B cell (primary cell): ENCODE measurements around the gene CLSTN2. TPM values are rescaled to one million over a fixed set of nuclear protein-coding genes. Genes with fewer than 3 reads are reported as not detected.

ENCODE experiments used
- ATAC-seq: fragments of 200-7000 bp; cut with Tn5 transposase; one replicate; pipeline ENCODE4 v1.10.0; 2021; ENCODE audit warnings: low read depth, mild to moderate bottlenecking, moderate number of reproducible peaks, moderate library complexity
- CTCF ChIA-PET: fragments of 350-600 bp; sonication (Branson Sonifier 250); formaldehyde crosslinking; loops from one replicate; lab custom pipeline; 2021; ENCODE audit warnings: antibody characterized with exemption, inconsistent platforms; lab: Charles Lee
- POLR2A ChIA-PET: fragments of 350-600 bp; sonication (Branson Sonifier 250); formaldehyde crosslinking; loops from one replicate; lab custom pipeline; 2021; ENCODE audit warnings: antibody characterized with exemption; lab: Charles Lee
- DNase-seq: peaks from one replicate; pipeline ENCODE4 v3.0.0; 2013
- H2AFZ ChIP-seq: 2 replicates; pipeline ENCODE4 v1.6.1; 2012; ENCODE audit warnings: mild to moderate bottlenecking, low read depth, low read length; ENCODE audit not compliant: insufficient read depth, poor library complexity, severe bottlenecking
- H3K27ac ChIP-seq, 2 donors: 1 replicate in 1 of 2; 2 replicates in 1 of 2; pipeline ENCODE4 v1.5.1; 2012 to 2013; ENCODE audit warnings: low read length in 2 of 2, mild to moderate bottlenecking in 2 of 2, moderate library complexity in 1 of 2
- H3K27me3 ChIP-seq, 4 experiments: fragments of 200-600 bp in 1 of 4; sonication (generic) in 1 of 4; replicated peaks in 1 of 4; 1 replicate in 2 of 4; 2 replicates in 2 of 4; pipeline versions ENCODE4 v1.6.1 to v1.7.0; 2013 to 2016; ENCODE audit warnings: low read length in 3 of 4, mild to moderate bottlenecking in 2 of 4, mixed read lengths in 1 of 4, moderate library complexity in 1 of 4; ENCODE audit not compliant: insufficient read depth in 4 of 4, control insufficient read depth in 3 of 4; ENCODE audit errors: control extremely low read depth in 1 of 4
- H3K36me3 ChIP-seq, 2 experiments: replicated peaks in 1 of 2; 1 replicate in 1 of 2; 2 replicates in 1 of 2; pipeline versions ENCODE4 v1.6.1 to v1.7.1; 2013; ENCODE audit warnings: low read length in 1 of 2; ENCODE audit not compliant: insufficient read depth in 2 of 2, control insufficient read depth in 1 of 2; ENCODE audit errors: control extremely low read depth in 1 of 2, extremely low read depth in 1 of 2
- H3K4me1 ChIP-seq, 2 donors: fragments of 200-600 bp in 1 of 2; sonication (generic) in 1 of 2; 1 replicate in 1 of 2; 2 replicates in 1 of 2; pipeline versions ENCODE4 v1.5.1 to v1.6.1; 2013 to 2017; ENCODE audit warnings: low read length in 2 of 2; ENCODE audit not compliant: control insufficient read depth in 2 of 2, insufficient read depth in 2 of 2
- H3K4me2 ChIP-seq: replicated peaks from 2 replicates; pipeline ENCODE3; 2012; ENCODE audit warnings: mild to moderate bottlenecking, low read depth, low read length; ENCODE audit not compliant: poor library complexity, severe bottlenecking
- H3K4me3 ChIP-seq, 5 experiments: fragments of 200-600 bp in 1 of 5; sonication (generic) in 1 of 5; 1 replicate in 3 of 5; 2 replicates in 2 of 5; pipeline versions ENCODE4 v1.5.1 to v1.7.0; 2011 to 2016; ENCODE audit warnings: low read length in 4 of 5, mild to moderate bottlenecking in 4 of 5, low read depth in 2 of 5, control low read depth in 1 of 5, moderate library complexity in 1 of 5; ENCODE audit not compliant: insufficient read depth in 1 of 5; ENCODE audit errors: control extremely low read depth in 1 of 5, extremely low read depth in 1 of 5
- H3K79me2 ChIP-seq: fragments of 200-600 bp; sonication (generic); one replicate; pipeline ENCODE4 v1.6.0; 2016; ENCODE audit warnings: low read length; ENCODE audit not compliant: control insufficient read depth, insufficient read depth
- H3K9ac ChIP-seq: fragments of 200-600 bp; sonication (generic); 2 replicates; pipeline ENCODE4 v1.6.1; 2017; ENCODE audit warnings: mild to moderate bottlenecking, low read length, moderate library complexity
- H3K9me3 ChIP-seq, 3 donors: one replicate each; pipeline versions ENCODE4 v1.6.1 to v1.7.1; 2013; ENCODE audit warnings: low read length in 2 of 3; ENCODE audit not compliant: control insufficient read depth in 2 of 3, insufficient read depth in 1 of 3; ENCODE audit errors: control extremely low read depth in 1 of 3
- H4K20me1 ChIP-seq: 2 replicates; pipeline ENCODE4 v1.6.0; 2012; ENCODE audit warnings: mild to moderate bottlenecking, low read length; ENCODE audit not compliant: insufficient read depth, control insufficient read depth, poor library complexity, severe bottlenecking
- H3K27ac Mint-ChIP-seq: one replicate; pipeline ENCODE4 v1.8.0; 2021; ENCODE audit warnings: mixed read lengths
- H3K27me3 Mint-ChIP-seq: one replicate; pipeline ENCODE4 v1.8.0; 2021; ENCODE audit warnings: mixed read lengths
- H3K4me1 Mint-ChIP-seq: one replicate; pipeline ENCODE4 v1.8.0; 2021; ENCODE audit warnings: mixed read lengths
- H3K4me3 Mint-ChIP-seq: one replicate; pipeline ENCODE4 v1.8.0; 2021; ENCODE audit warnings: mixed read lengths
- H3K9me3 Mint-ChIP-seq: one replicate; pipeline ENCODE4 v1.8.0; 2022; ENCODE audit warnings: mixed read lengths; ENCODE audit not compliant: insufficient read depth
- CTCF ChIP-seq: fragments of 200-600 bp; IDR thresholded peaks from one replicate; pipeline ENCODE4 v1.8.0; 2022; ENCODE audit warnings: antibody characterized with exemption, mild to moderate bottlenecking
- EZH2 ChIP-seq: IDR thresholded peaks from 2 replicates; pipeline ENCODE4 v1.6.1; 2012; ENCODE audit warnings: borderline replicate concordance, low read depth, mild to moderate bottlenecking, moderate library complexity, low read length; ENCODE audit not compliant: insufficient read depth, poor library complexity, severe bottlenecking
- WGBS: methylation state at CpG from one replicate; pipeline ENCODE4 v1.1.5; 2013; ENCODE audit warnings: missing lambda C conversion rate; ENCODE audit not compliant: insufficient coverage; 5-methylcytosine and 5-hydroxymethylcytosine counted together
- intact Hi-C: fragments of 100-400 bp; cut with micrococcal nuclease; formaldehyde crosslinking; loops from one replicate; pipeline ENCODE4 v1.10.0; 2022
- polyA plus RNA-seq: library from polyadenylated mRNA; depleted of rRNA; stranded (reverse); fragments of >200 nt; gene quantifications from 2 replicates; pipeline ENCODE4 v1.2.3, GENCODE V29; 2012
- total RNA-seq, 2 donors: library from RNA; stranded (reverse); fragments of 120-200 nt in 1 of 2; gene quantifications; 1 replicate in 1 of 2; 2 replicates in 1 of 2; pipeline versions ENCODE4 v1.2.3 to v1.2.4, GENCODE V29; 2013 to 2022

Gene CLSTN2
- total and polyA plus RNA-seq, 2 donors (not counting 1 experiment from before 2014, with no cell fraction given): not detected

- intact Hi-C loops: no loop called here
- ChIA-PET POLR2A (no interaction called here), CTCF (interaction anchor here (0.6 kb wide), 1 partner anchor 34 kb away, joined by 3 read pairs; no protein-coding TSS in a partner anchor)
- Mint-ChIP-seq H3K27me3 (no peaks in the 10 kb centered on the region), H3K4me3 (no peak overlapping the region), H3K27ac (no peak overlapping the region), H3K9me3 (no peaks in the 10 kb centered on the region), H3K4me1 (no peaks in the 10 kb centered on the region)
- no peaks in the 10 kb centered on the region for H3K4me1 ChIP-seq
- 81% methylated on average over 4 of the region's 5 CpGs for WGBS
- H4K20me1 ChIP-seq: no peaks in the 10 kb centered on the region
- H3K79me2 ChIP-seq: no peaks in the 10 kb centered on the region
- H3K4me3 ChIP-seq: no peak overlapping the region
- no peak overlapping the region for H3K4me2 ChIP-seq
- H3K27me3 ChIP-seq: no peaks in the 10 kb centered on the region
- no peaks in the 10 kb centered on the region for H3K36me3 ChIP-seq
- ATAC-seq: no peak
- H3K27ac ChIP-seq: no peak overlapping the region
- no peak overlapping the region for H3K9ac ChIP-seq
- no peak overlapping the region for H2AFZ ChIP-seq
- no peak for DNase-seq
- H3K9me3 ChIP-seq: no peaks in the 10 kb centered on the region
- TF ChIP-seq EZH2: no peak
- TF ChIP-seq CTCF: no peak
Measured at GRCh38 chr3:140449413-140450256, 514.6 kb downstream of the CLSTN2 start.

GRCh38 chr3:140453750-140454149, 518.8 kb downstream of the CLSTN2 start:
- 75% methylated on average over 1 of the region's 2 CpGs for WGBS
- Histone ChIP-seq H3K4me1 (no peaks in the 10 kb centered on the region), H3K4me3 (no peak overlapping the region), H4K20me1 (no peaks in the 10 kb centered on the region), H3K4me2 (no peak overlapping the region), H3K27me3 (no peaks in the 10 kb centered on the region), H3K9me3 (no peaks in the 10 kb centered on the region), H3K9ac (no peak overlapping the region), H3K27ac (no peak overlapping the region), H3K79me2 (no peaks in the 10 kb centered on the region), H2AFZ (no peak overlapping the region), H3K36me3 (no peaks in the 10 kb centered on the region)
- ChIA-PET CTCF (no interaction called here), POLR2A (no interaction called here)
- no peaks in the 10 kb centered on the region for H3K27me3 Mint-ChIP-seq
- no peaks in the 10 kb centered on the region for H3K9me3 Mint-ChIP-seq
- ATAC-seq: no peak
- no peak overlapping the region for H3K27ac Mint-ChIP-seq
- no peak for DNase-seq
- TF ChIP-seq EZH2: no peak
- TF ChIP-seq CTCF: no peak
- H3K4me3 Mint-ChIP-seq: no peak overlapping the region
- intact Hi-C loops: no loop called here
- no peaks in the 10 kb centered on the region for H3K4me1 Mint-ChIP-seq
